Measurements from ENCODE around the gene SLAIN1. TPM values are rescaled to one million over a fixed set of nuclear protein-coding genes. Genes with fewer than 3 reads are reported as not detected.

Gene SLAIN1
- polyA plus RNA-seq, 3 donors: 0.43 to 1.4 (median 0.75) TPM

GRCh38 chr13:77717508-77717907, 20.0 kb downstream of the SLAIN1 start:
- no peak for DNase-seq
- Mint-ChIP-seq H3K27me3 (ENCODE audit: low read depth in 3 of 3) (peaks cover 0 to 2% (median 0%) of the 10 kb centered on the region in 3 donors), H3K27ac (peak overlapping the region in 1 of 7 donors; percentile 33), H3K36me3 (peaks cover 0 to 8% of the 10 kb centered on the region in 2 donors), H3K4me1 (peaks cover 5% of the 10 kb centered on the region), H3K4me3 (no peak overlapping the region), H3K9me3 (peaks cover 1 to 8% (median 4%) of the 10 kb centered on the region in 7 donors)
- Histone ChIP-seq H3K4me3 (replicated peaks in 1 of 3; ENCODE audit: low read depth in 2 of 3, low read length in 3 of 3) (no peak overlapping the region), H3K27me3 (ENCODE audit: control insufficient read depth in 2 of 2, insufficient read depth in 2 of 2, low read length in 2 of 2) (no peaks in the 10 kb centered on the region), H3K9me3 (replicated peaks in 1 of 2; ENCODE audit: control insufficient read depth in 1 of 2, insufficient read depth in 1 of 2, low read length in 2 of 2) (no peaks in the 10 kb centered on the region), H3K4me2 (replicated peaks; ENCODE audit: extremely low read depth, low read length, poor library complexity, severe bottlenecking) (no peak overlapping the region), H3K4me1 (ENCODE audit: control insufficient read depth in 1 of 2, insufficient read depth in 2 of 2, low read length in 2 of 2) (no peaks in the 10 kb centered on the region), H3K9ac (ENCODE audit: insufficient read depth, low read length, poor library complexity, severe bottlenecking) (no peak overlapping the region), H3K27ac (ENCODE audit: low read depth in 1 of 2, low read length in 2 of 2) (no peak overlapping the region), H4K20me1 (ENCODE audit: insufficient read depth, low read length) (no peaks in the 10 kb centered on the region), H2AFZ (ENCODE audit: insufficient read depth, low read depth, low read length, poor library complexity, severe bottlenecking) (no peak overlapping the region), H3K36me3 (replicated peaks in 1 of 2; ENCODE audit: control insufficient read depth in 1 of 2, insufficient read depth in 2 of 2, low read length in 2 of 2) (no peaks in the 10 kb centered on the region), H3K79me2 (ENCODE audit: insufficient read depth, low read length) (no peaks in the 10 kb centered on the region)
- no CpG with 5 or more reads among the region's 4 CpGs for WGBS (ENCODE audit: insufficient coverage)
- intact Hi-C loops (cut with micrococcal nuclease): no loop called here
- TF ChIP-seq, protein P1, sequence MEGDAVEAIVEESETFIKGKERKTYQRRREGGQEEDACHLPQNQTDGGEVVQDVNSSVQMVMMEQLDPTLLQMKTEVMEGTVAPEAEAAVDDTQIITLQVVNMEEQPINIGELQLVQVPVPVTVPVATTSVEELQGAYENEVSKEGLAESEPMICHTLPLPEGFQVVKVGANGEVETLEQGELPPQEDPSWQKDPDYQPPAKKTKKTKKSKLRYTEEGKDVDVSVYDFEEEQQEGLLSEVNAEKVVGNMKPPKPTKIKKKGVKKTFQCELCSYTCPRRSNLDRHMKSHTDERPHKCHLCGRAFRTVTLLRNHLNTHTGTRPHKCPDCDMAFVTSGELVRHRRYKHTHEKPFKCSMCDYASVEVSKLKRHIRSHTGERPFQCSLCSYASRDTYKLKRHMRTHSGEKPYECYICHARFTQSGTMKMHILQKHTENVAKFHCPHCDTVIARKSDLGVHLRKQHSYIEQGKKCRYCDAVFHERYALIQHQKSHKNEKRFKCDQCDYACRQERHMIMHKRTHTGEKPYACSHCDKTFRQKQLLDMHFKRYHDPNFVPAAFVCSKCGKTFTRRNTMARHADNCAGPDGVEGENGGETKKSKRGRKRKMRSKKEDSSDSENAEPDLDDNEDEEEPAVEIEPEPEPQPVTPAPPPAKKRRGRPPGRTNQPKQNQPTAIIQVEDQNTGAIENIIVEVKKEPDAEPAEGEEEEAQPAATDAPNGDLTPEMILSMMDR (IDR thresholded peaks at IDR 0.05): no peak

GRCh38 chr13:77719128-77719527, 21.6 kb downstream of the SLAIN1 start:
- Histone ChIP-seq H3K9ac (ENCODE audit: insufficient read depth, low read length, poor library complexity, severe bottlenecking) (no peak overlapping the region), H3K27ac (ENCODE audit: low read depth in 1 of 2, low read length in 2 of 2) (no peak overlapping the region), H3K79me2 (ENCODE audit: insufficient read depth, low read length) (no peaks in the 10 kb centered on the region), H3K9me3 (replicated peaks in 1 of 2; ENCODE audit: control insufficient read depth in 1 of 2, insufficient read depth in 1 of 2, low read length in 2 of 2) (no peaks in the 10 kb centered on the region), H3K4me3 (replicated peaks in 1 of 3; ENCODE audit: low read depth in 2 of 3, low read length in 3 of 3) (no peak overlapping the region), H3K4me1 (ENCODE audit: control insufficient read depth in 1 of 2, insufficient read depth in 2 of 2, low read length in 2 of 2) (no peaks in the 10 kb centered on the region), H4K20me1 (ENCODE audit: insufficient read depth, low read length) (no peaks in the 10 kb centered on the region), H3K27me3 (ENCODE audit: control insufficient read depth in 2 of 2, insufficient read depth in 2 of 2, low read length in 2 of 2) (no peaks in the 10 kb centered on the region), H2AFZ (ENCODE audit: insufficient read depth, low read depth, low read length, poor library complexity, severe bottlenecking) (no peak overlapping the region), H3K4me2 (replicated peaks; ENCODE audit: extremely low read depth, low read length, poor library complexity, severe bottlenecking) (no peak overlapping the region), H3K36me3 (replicated peaks in 1 of 2; ENCODE audit: control insufficient read depth in 1 of 2, insufficient read depth in 2 of 2, low read length in 2 of 2) (no peaks in the 10 kb centered on the region)
- TF ChIP-seq, protein P1 (IDR thresholded peaks at IDR 0.05): no peak
- intact Hi-C loops (cut with micrococcal nuclease): no loop called here
- Mint-ChIP-seq H3K4me3 (no peak overlapping the region), H3K4me1 (peaks cover 5% of the 10 kb centered on the region), H3K27ac (no peak overlapping the region), H3K27me3 (ENCODE audit: low read depth in 3 of 3) (peaks cover 0 to 2% (median 0%) of the 10 kb centered on the region in 3 donors), H3K9me3 (peaks cover 0 to 2% (median 0%) of the 10 kb centered on the region in 7 donors), H3K36me3 (peaks cover 0 to 12% of the 10 kb centered on the region in 2 donors)
- DNase-seq: no peak

All from CD14-positive monocyte (primary cell).